Measurements from ENCODE around the gene VGLL4.

Gene VGLL4

DNA sequence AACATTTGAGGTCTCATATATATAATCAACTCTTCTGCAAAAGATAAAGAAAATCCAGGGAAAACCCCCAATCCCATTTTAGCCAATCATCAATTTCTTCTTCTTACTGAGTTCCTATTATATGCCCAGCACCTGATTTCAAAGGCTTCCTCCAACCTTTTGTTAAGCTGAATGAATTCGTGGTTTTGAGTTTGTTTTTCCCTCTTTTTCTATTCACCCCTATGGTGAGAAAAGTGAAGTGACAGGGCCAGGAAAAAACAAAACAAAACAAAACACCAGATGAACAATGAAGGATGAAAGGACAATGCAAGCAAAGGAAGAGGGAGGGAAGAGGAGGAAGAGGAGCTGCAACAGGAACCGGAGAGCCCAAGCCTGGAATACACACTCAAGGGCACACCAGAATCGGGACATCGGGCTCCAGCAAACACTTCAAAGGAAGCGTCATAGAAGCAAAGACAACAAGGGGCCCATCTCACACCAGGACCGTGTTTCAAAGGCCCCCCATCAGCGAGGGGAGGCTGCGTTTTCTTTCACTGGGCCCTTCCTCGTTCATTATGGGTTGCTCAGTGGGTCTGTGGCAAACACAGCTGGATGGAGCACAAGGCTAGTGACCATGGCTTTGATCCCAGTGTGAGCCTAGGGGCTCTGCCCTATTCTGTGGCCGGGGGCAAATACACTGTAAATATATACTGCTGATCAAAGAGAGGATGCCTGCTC lies 50.2 kb downstream of the VGLL4 start:
- Histone ChIP-seq H2AFZ (ENCODE audit: low read length) (no peak overlapping the region), H3F3A (ENCODE audit: low read depth) (no peaks in the 10 kb centered on the region), H3K9me2 (replicated peaks; ENCODE audit: low read depth, low read length) (no peaks in the 10 kb centered on the region), H3K4me1 (ENCODE audit: insufficient read depth, low read length, poor library complexity, severe bottlenecking) (peaks cover 4% of the 10 kb centered on the region), H4K20me1 (ENCODE audit: insufficient read depth, low read length, poor library complexity, severe bottlenecking) (peaks cover 87% of the 10 kb centered on the region), H3K79me2 (ENCODE audit: insufficient read depth, low read length) (peaks cover 94% of the 10 kb centered on the region), H3K4me2 (ENCODE audit: low read depth, low read length, poor library complexity, severe bottlenecking) (no peak overlapping the region), H3K27me3 (ENCODE audit: insufficient read depth, low read length, poor library complexity, severe bottlenecking) (no peaks in the 10 kb centered on the region), H3K9ac (ENCODE audit: low read depth, low read length, poor library complexity, severe bottlenecking) (no peak overlapping the region), H3K9me3 (ENCODE audit: insufficient read depth, low read depth, low read length) (no peaks in the 10 kb centered on the region), H3K4me3 (ENCODE audit: low read length, poor library complexity, severe bottlenecking) (no peak overlapping the region), H3K36me3 (ENCODE audit: insufficient read depth, low read length) (peaks cover 81% of the 10 kb centered on the region)
- TF ChIP-seq, protein P1, sequence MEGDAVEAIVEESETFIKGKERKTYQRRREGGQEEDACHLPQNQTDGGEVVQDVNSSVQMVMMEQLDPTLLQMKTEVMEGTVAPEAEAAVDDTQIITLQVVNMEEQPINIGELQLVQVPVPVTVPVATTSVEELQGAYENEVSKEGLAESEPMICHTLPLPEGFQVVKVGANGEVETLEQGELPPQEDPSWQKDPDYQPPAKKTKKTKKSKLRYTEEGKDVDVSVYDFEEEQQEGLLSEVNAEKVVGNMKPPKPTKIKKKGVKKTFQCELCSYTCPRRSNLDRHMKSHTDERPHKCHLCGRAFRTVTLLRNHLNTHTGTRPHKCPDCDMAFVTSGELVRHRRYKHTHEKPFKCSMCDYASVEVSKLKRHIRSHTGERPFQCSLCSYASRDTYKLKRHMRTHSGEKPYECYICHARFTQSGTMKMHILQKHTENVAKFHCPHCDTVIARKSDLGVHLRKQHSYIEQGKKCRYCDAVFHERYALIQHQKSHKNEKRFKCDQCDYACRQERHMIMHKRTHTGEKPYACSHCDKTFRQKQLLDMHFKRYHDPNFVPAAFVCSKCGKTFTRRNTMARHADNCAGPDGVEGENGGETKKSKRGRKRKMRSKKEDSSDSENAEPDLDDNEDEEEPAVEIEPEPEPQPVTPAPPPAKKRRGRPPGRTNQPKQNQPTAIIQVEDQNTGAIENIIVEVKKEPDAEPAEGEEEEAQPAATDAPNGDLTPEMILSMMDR (conservative IDR thresholded peaks at IDR 0.05; ENCODE audit: low read length): no peak

DNA sequence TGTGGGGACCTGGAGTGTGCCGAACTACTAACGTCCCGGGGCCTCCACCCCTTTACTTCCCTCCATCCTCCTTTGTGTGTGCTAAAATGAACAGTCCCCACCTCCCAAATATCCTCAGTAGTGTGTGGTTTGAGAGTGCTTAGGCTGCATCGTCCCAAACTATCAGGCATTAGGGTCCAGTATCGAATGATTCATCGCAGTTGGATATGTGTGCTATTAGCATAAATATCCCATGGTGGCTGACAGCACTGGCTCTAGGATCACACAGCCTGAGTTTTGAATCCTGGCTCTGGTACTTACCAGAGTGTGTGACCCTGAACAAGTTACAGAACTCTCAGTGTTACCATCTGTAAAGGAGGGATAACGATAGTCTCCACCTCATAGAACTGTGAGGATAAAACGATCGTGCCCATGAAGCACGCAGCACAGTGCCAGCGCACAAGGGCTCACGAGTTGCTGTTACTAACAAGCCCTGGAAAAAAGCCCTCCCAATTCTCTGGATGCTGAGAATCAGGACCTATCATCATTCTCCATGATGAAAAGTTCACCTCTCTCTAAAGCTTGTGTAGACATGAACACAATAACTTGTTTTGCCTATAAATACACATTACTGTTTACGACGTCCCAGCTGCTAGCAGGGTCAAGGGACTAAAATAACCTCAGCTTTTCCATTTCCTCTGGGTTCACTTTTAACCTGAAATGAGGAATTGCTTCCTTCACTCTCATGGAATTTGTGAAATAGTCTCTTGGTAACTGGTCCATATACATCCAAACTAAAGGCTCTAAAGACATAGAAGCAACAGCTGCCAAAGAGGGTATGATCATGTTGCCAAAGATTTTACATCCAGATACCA lies 51.0 kb downstream of the VGLL4 start:
- H3K27me3 ChIP-seq (ENCODE audit: insufficient read depth, low read length, poor library complexity, severe bottlenecking): no peaks in the 10 kb centered on the region
- H3K79me2 ChIP-seq (ENCODE audit: insufficient read depth, low read length): peaks cover 94% of the 10 kb centered on the region
- H3F3A ChIP-seq (ENCODE audit: low read depth): no peaks in the 10 kb centered on the region
- H3K4me1 ChIP-seq (ENCODE audit: insufficient read depth, low read length, poor library complexity, severe bottlenecking): peaks cover 4% of the 10 kb centered on the region
- H2AFZ ChIP-seq (ENCODE audit: low read length): no peak overlapping the region
- H3K9ac ChIP-seq (ENCODE audit: low read depth, low read length, poor library complexity, severe bottlenecking): no peak overlapping the region
- no peak overlapping the region for H3K4me3 ChIP-seq (ENCODE audit: low read length, poor library complexity, severe bottlenecking)
- H3K9me2 ChIP-seq (replicated peaks; ENCODE audit: low read depth, low read length): no peaks in the 10 kb centered on the region
- H3K4me2 ChIP-seq (ENCODE audit: low read depth, low read length, poor library complexity, severe bottlenecking): no peak overlapping the region
- H4K20me1 ChIP-seq (ENCODE audit: insufficient read depth, low read length, poor library complexity, severe bottlenecking): peaks cover 88% of the 10 kb centered on the region
- H3K9me3 ChIP-seq (ENCODE audit: insufficient read depth, low read depth, low read length): no peaks in the 10 kb centered on the region
- TF ChIP-seq EZH2phosphoT487 (IDR thresholded peaks at IDR 0.05; ENCODE audit: borderline replicate concordance): no peak
- TF ChIP-seq, protein P1 (conservative IDR thresholded peaks at IDR 0.05; ENCODE audit: low read length): no peak
- peaks cover 83% of the 10 kb centered on the region for H3K36me3 ChIP-seq (ENCODE audit: insufficient read depth, low read length)

DNA sequence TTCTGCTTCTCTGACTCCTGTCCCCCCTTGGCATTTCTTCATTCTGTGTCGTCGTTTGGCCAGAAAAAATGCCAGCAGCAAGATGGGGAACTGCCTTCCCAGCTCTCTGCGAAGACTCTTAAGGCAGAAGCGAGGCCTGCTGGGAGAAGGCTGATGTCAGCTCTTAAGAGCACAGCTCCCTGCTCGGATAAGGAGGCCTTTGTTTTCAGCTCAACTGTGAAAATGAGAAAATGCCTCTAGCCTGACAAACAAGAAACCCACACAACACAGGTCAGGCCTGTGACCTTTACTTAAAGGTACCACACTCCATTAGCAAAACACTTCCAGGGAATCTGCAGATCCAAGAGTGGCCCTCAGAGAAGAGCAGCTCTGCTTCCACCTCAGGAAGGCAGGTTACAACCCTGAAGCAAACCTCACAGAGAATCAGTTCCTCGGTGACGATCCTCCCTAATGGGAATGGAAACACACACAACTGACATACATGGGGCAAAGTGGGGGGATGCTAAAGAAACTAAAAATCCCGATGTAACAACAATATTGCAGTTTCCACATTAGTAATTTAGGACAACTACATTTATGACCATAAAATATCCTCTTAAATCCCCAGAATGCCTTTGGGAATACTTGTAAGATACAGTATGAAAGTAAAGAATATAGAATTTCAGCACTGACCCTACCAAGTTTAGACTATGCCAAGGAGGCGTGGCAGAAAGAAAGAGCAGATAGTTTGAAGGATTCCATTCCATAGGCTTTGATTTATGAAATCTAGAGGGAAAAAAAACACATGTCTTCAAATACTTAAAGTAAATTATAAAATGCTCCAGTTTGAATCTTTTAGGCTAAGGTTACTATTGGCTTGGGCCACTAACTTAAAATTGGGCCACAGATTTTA lies 52.1 kb downstream of the VGLL4 start:
- peaks cover 88% of the 10 kb centered on the region for H4K20me1 ChIP-seq (ENCODE audit: insufficient read depth, low read length, poor library complexity, severe bottlenecking)
- H3K4me2 ChIP-seq (ENCODE audit: low read depth, low read length, poor library complexity, severe bottlenecking): no peak overlapping the region
- H3K4me1 ChIP-seq (ENCODE audit: insufficient read depth, low read length, poor library complexity, severe bottlenecking): peaks cover 4% of the 10 kb centered on the region
- H3K9me3 ChIP-seq (ENCODE audit: insufficient read depth, low read depth, low read length): no peaks in the 10 kb centered on the region
- H3K4me3 ChIP-seq (ENCODE audit: low read length, poor library complexity, severe bottlenecking): no peak overlapping the region
- no peaks in the 10 kb centered on the region for H3K27me3 ChIP-seq (ENCODE audit: insufficient read depth, low read length, poor library complexity, severe bottlenecking)
- peaks cover 94% of the 10 kb centered on the region for H3K79me2 ChIP-seq (ENCODE audit: insufficient read depth, low read length)
- H3K9me2 ChIP-seq (replicated peaks; ENCODE audit: low read depth, low read length): no peaks in the 10 kb centered on the region
- H3K9ac ChIP-seq (ENCODE audit: low read depth, low read length, poor library complexity, severe bottlenecking): no peak overlapping the region
- no peak for TF ChIP-seq EZH2phosphoT487 (IDR thresholded peaks at IDR 0.05; ENCODE audit: borderline replicate concordance)
- TF ChIP-seq, protein P1 (conservative IDR thresholded peaks at IDR 0.05; ENCODE audit: low read length): no peak
- peaks cover 86% of the 10 kb centered on the region; the same call in 1 of the 2 replicates for H3K36me3 ChIP-seq (ENCODE audit: insufficient read depth, low read length)
- H3F3A ChIP-seq (ENCODE audit: low read depth): no peaks in the 10 kb centered on the region
- H2AFZ ChIP-seq (ENCODE audit: low read length): no peak overlapping the region

All from Loucy (cell line).